Measurements from ENCODE around the gene DOCK10. TPM values are rescaled to one million over a fixed set of nuclear protein-coding genes. Genes with fewer than 3 reads are reported as not detected.

DOCK10 gene
- total RNA-seq, 1 donor from 2014 or later = 14.3 TPM

DNA sequence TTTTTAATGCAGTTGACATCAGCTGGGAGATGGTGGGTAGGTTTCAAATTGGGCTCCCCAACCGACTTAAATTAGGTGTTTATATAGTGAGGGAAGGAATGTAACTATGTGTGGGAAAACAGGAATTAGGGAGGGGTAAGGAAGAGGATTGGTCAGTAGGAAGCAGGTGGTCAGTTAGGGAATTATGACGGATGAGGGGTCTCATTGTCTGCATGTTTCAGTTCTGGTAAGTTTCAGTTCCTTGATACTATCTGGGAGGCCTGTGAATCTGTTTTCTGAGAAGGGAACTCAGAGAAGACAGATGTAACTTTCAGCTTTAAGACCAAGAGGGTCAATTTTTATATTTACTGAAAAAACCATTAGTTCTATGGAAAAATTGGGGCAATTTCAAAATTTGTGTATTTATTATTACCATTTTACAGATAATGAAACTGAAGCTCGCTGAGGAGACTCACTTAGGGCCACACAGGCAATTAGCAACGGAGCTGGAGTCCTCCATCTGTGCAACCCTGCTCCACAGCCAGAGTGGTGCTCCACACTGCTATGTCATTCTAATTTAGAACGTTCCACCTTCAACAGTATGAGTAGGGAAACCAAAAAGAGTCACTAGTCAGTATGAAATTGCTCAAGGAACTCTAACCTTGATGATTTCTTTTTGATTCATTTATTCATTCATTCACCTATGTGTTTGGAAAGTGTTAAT is 290.1 kb downstream of the DOCK10 start:
- peaks cover 3% of the 10 kb centered on the region for H3K9me3 Mint-ChIP-seq (ENCODE audit: low read depth)

DNA sequence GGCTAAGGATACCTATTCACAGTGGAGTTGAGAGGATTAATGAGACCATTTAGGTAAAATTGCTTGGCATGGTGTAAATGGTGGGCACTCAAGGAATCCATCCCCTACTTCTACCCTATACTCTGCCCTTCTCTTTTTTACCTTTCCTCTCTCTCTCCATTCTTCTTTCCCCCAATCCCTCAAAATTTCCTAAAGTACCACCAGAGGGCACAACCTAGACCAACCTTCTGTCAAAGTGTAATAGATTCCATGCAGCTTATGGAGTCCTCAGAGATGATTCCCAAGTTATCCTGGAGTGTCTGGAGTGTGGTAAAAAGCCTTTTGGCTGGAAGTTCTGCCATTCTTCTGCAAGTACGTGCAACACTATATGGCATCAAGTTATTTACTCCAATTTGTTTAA is 293.1 kb downstream of the DOCK10 start:
- DNase-seq (ENCODE audit: low spot score) = no peak
- no peak overlapping the region for H3K27ac Mint-ChIP-seq (ENCODE audit: unreplicated experiment)

More for the DNA sequence above, 290.1 kb downstream of the DOCK10 start:
- DNase-seq (ENCODE audit: low spot score) = no peak
- Mint-ChIP-seq H3K36me3 (ENCODE audit: low read depth) (peaks cover under 1% of the 10 kb centered on the region), H3K27me3 (ENCODE audit: low read depth) (no peaks in the 10 kb centered on the region), H3K4me1 (ENCODE audit: low read depth) (peaks cover 21% of the 10 kb centered on the region), H3K4me3 (ENCODE audit: unreplicated experiment) (no peak overlapping the region), H3K27ac (ENCODE audit: unreplicated experiment) (no peak overlapping the region)
- TF ChIP-seq, protein P1, sequence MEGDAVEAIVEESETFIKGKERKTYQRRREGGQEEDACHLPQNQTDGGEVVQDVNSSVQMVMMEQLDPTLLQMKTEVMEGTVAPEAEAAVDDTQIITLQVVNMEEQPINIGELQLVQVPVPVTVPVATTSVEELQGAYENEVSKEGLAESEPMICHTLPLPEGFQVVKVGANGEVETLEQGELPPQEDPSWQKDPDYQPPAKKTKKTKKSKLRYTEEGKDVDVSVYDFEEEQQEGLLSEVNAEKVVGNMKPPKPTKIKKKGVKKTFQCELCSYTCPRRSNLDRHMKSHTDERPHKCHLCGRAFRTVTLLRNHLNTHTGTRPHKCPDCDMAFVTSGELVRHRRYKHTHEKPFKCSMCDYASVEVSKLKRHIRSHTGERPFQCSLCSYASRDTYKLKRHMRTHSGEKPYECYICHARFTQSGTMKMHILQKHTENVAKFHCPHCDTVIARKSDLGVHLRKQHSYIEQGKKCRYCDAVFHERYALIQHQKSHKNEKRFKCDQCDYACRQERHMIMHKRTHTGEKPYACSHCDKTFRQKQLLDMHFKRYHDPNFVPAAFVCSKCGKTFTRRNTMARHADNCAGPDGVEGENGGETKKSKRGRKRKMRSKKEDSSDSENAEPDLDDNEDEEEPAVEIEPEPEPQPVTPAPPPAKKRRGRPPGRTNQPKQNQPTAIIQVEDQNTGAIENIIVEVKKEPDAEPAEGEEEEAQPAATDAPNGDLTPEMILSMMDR (IDR thresholded peaks at IDR 0.05) = no peak

DNA sequence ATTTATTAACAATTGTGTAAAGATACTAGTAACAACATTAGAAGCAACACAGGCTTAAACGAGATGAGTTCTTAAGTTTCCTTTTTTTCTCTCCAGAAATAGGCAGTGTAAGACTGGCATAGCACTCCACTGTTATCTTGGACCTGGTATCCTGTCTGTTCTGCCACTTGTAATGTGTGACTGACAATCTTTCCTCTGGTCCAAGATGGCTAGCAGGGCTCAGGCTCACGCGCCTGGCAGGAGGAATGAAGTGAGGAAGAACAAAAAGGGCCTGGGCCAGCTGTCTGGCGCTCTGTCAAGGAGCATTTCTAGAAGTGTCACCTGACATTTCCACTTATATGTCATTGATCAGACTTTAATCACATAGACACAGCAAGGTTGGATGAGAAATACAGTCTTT is 294.5 kb downstream of the DOCK10 start:
- TF ChIP-seq, protein P1 (IDR thresholded peaks at IDR 0.05) = no peak
- peaks cover 2% of the 10 kb centered on the region for H3K4me1 Mint-ChIP-seq (ENCODE audit: low read depth)
- no peaks in the 10 kb centered on the region for H3K36me3 Mint-ChIP-seq (ENCODE audit: low read depth)
- no peak overlapping the region for H3K4me3 Mint-ChIP-seq (ENCODE audit: unreplicated experiment)
- no peaks in the 10 kb centered on the region for H3K9me3 Mint-ChIP-seq (ENCODE audit: low read depth)
- no peaks in the 10 kb centered on the region for H3K27me3 Mint-ChIP-seq (ENCODE audit: low read depth)
- no peak for DNase-seq (ENCODE audit: low spot score)
- no peak overlapping the region for H3K27ac Mint-ChIP-seq (ENCODE audit: unreplicated experiment)

More for the DNA sequence above, 293.1 kb downstream of the DOCK10 start:
- TF ChIP-seq, protein P1 (IDR thresholded peaks at IDR 0.05) = peak; percentile 53
- no peaks in the 10 kb centered on the region for H3K9me3 Mint-ChIP-seq (ENCODE audit: low read depth)
- no peak overlapping the region for H3K4me3 Mint-ChIP-seq (ENCODE audit: unreplicated experiment)
- H3K27me3 Mint-ChIP-seq (ENCODE audit: low read depth) = no peaks in the 10 kb centered on the region
- H3K36me3 Mint-ChIP-seq (ENCODE audit: low read depth) = no peaks in the 10 kb centered on the region
- peaks cover 10% of the 10 kb centered on the region for H3K4me1 Mint-ChIP-seq (ENCODE audit: low read depth)

DNA sequence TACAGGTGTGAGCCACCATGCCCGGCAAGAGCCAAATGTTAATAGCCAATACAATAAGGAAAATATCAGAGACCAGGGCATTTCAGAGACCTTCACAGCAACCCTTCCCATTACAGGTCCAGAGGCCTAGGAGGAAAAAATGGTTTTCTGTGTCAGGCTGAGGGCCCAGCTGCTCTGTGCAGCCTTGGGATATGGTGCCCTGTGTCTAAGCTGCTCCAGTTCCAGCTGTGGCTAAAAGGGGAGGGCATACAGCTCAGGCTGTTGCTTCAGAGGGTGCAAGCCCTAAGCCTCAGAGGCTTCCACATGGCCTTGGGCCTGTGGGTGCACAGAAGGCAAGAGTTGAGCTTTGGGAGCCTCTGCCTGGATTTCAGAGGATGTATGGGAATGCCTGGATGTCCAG is 306.0 kb downstream of the DOCK10 start:
- H3K36me3 Mint-ChIP-seq (ENCODE audit: low read depth) = peaks cover 4% of the 10 kb centered on the region
- H3K27me3 Mint-ChIP-seq (ENCODE audit: low read depth) = no peaks in the 10 kb centered on the region

DNA sequence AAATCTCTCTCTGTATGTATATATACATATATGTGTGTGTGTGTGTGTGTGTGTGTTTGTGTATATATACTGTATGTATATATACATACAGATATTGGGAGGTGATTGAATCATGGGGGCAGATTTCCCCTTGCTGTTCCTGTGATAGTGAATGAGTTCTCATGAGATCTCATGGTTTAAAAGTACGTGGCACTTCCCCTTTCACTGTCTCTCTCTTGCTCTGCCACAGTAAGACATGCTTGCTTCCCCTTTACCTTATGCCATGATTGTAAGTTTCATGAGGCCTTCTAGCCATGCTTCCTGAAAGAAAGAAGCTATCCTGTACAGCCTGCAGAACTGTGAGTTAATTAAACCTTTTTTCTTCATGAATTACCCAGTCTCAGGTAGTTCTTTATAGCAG is 307.3 kb downstream of the DOCK10 start:
- H3K4me1 Mint-ChIP-seq (ENCODE audit: low read depth) = no peaks in the 10 kb centered on the region
- H3K36me3 Mint-ChIP-seq (ENCODE audit: low read depth) = peaks cover 4% of the 10 kb centered on the region
- H3K9me3 Mint-ChIP-seq (ENCODE audit: low read depth) = peaks cover 20% of the 10 kb centered on the region
- H3K4me3 Mint-ChIP-seq (ENCODE audit: unreplicated experiment) = no peak overlapping the region
- TF ChIP-seq, protein P1 (IDR thresholded peaks at IDR 0.05) = no peak
- H3K27me3 Mint-ChIP-seq (ENCODE audit: low read depth) = no peaks in the 10 kb centered on the region
- DNase-seq (ENCODE audit: low spot score) = no peak
- no peak overlapping the region for H3K27ac Mint-ChIP-seq (ENCODE audit: unreplicated experiment)

More for the DNA sequence above, 306.0 kb downstream of the DOCK10 start:
- no peak for DNase-seq (ENCODE audit: low spot score)
- no peak overlapping the region for H3K4me3 Mint-ChIP-seq (ENCODE audit: unreplicated experiment)
- TF ChIP-seq, protein P1 (IDR thresholded peaks at IDR 0.05) = no peak
- H3K4me1 Mint-ChIP-seq (ENCODE audit: low read depth) = no peaks in the 10 kb centered on the region
- H3K9me3 Mint-ChIP-seq (ENCODE audit: low read depth) = peaks cover 20% of the 10 kb centered on the region
- no peak overlapping the region for H3K27ac Mint-ChIP-seq (ENCODE audit: unreplicated experiment)
